NCI-H526 treated with DMSO at 0.1 percent for 48 hours (cell line): ENCODE results near the gene RELL1.

Experiments
- DNase-seq: peaks from one replicate; lab custom pipeline; 2025; lab: John Stamatoyannopoulos, UW

Gene RELL1

GRCh38 chr4:37665333-37666320 is 20.5 kb downstream of the RELL1 start:
- DNase-seq, result no peak

- DNase-seq, result no peak
Observed at GRCh38 chr4:37664696-37665095, 21.5 kb downstream of the RELL1 start.

- no peak for DNase-seq
Observed at GRCh38 chr4:37663552-37663951, 22.6 kb downstream of the RELL1 start.

- no peak for DNase-seq
Observed at GRCh38 chr4:37662861-37663390, 23.2 kb downstream of the RELL1 start.

GRCh38 chr4:37662251-37662650 is 23.9 kb downstream of the RELL1 start:
- DNase-seq, result no peak

GRCh38 chr4:37661772-37662171 is 24.4 kb downstream of the RELL1 start:
- no peak for DNase-seq

GRCh38 chr4:37659696-37660095 is 26.5 kb downstream of the RELL1 start:
- DNase-seq, result no peak

GRCh38 chr4:37656649-37657048 is 29.5 kb downstream of the RELL1 start:
- no peak for DNase-seq

GRCh38 chr4:37653601-37654000 is 32.6 kb downstream of the RELL1 start:
- no peak for DNase-seq

GRCh38 chr4:37652747-37653527 is 33.2 kb downstream of the RELL1 start:
- DNase-seq, result no peak

GRCh38 chr4:37651781-37652377 is 34.3 kb downstream of the RELL1 start:
- no peak for DNase-seq

- no peak for DNase-seq
Observed at GRCh38 chr4:37650481-37650880, 35.7 kb downstream of the RELL1 start.

- DNase-seq, result no peak
Observed at GRCh38 chr4:37649268-37649667, 36.9 kb downstream of the RELL1 start.

- DNase-seq, result no peak
Observed at GRCh38 chr4:37648084-37648817, 37.9 kb downstream of the RELL1 start.

- DNase-seq, result no peak
Observed at GRCh38 chr4:37646247-37646646, 39.9 kb downstream of the RELL1 start.

GRCh38 chr4:37645736-37646135 is 40.4 kb downstream of the RELL1 start:
- DNase-seq, result no peak

- DNase-seq, result no peak
Observed at GRCh38 chr4:37644962-37645361, 41.2 kb downstream of the RELL1 start.

- DNase-seq, result no peak
Observed at GRCh38 chr4:37641886-37642849, 44.0 kb downstream of the RELL1 start.

GRCh38 chr4:37641352-37641751 is 44.8 kb downstream of the RELL1 start:
- no peak for DNase-seq

- DNase-seq, result peak; percentile 95
Observed at GRCh38 chr4:37639551-37640285, 46.5 kb downstream of the RELL1 start.
